Mesothelial cell of epicardium (in vitro differentiated cells): Measurements from ENCODE around the gene ADAMTS12. TPM values are rescaled to one million over a fixed set of nuclear protein-coding genes. Genes with fewer than 3 reads are reported as not detected.

Experiments used
- DNase-seq, 2 experiments: peaks; one replicate each; pipeline ENCODE4 v3.0.0; 2021; ENCODE audit warnings: low spot score in 2 of 2; ENCODE audit not compliant: unreplicated experiment in 2 of 2
- H3K27ac Mint-ChIP-seq: 2 replicates; pipeline ENCODE4 v1.8.0; 2021; ENCODE audit warnings: mixed read lengths
- H3K27me3 Mint-ChIP-seq: 2 replicates; pipeline ENCODE4 v1.8.0; 2021; ENCODE audit warnings: low read depth, mixed read lengths
- H3K36me3 Mint-ChIP-seq: 2 replicates; pipeline ENCODE4 v1.8.0; 2021; ENCODE audit warnings: mixed read lengths
- H3K4me1 Mint-ChIP-seq: 2 replicates; pipeline ENCODE4 v1.8.0; 2021; ENCODE audit warnings: mixed read lengths
- H3K4me3 Mint-ChIP-seq: 2 replicates; pipeline ENCODE4 v1.8.0; 2021; ENCODE audit warnings: mild to moderate bottlenecking, moderate library complexity, mixed read lengths
- H3K9me3 Mint-ChIP-seq: 2 replicates; pipeline ENCODE4 v1.8.0; 2021; ENCODE audit warnings: mixed read lengths
- CTCF ChIP-seq: fragments of 200-600 bp; sonication (generic); IDR thresholded peaks from one replicate; pipeline ENCODE4 v1.5.0; 2021; ENCODE audit warnings: antibody characterized with exemption; ENCODE audit not compliant: unreplicated experiment
- total RNA-seq: library from RNA; stranded (reverse); gene quantifications from 3 replicates; pipeline ENCODE4 v1.2.1, GENCODE V29; 2021

Gene ADAMTS12
- total RNA-seq, 1 donor from 2014 or later, result 14.0 TPM

GRCh38 chr5:33582417-33582816 lies 309.4 kb downstream of the ADAMTS12 start:
- no peak overlapping the region for H3K27ac Mint-ChIP-seq
- no peak overlapping the region for H3K4me3 Mint-ChIP-seq
- no peaks in the 10 kb centered on the region for H3K9me3 Mint-ChIP-seq
- TF ChIP-seq CTCF, result no peak
- H3K27me3 Mint-ChIP-seq, result no peaks in the 10 kb centered on the region
- no peak for DNase-seq
- H3K4me1 Mint-ChIP-seq, result no peaks in the 10 kb centered on the region
- no peaks in the 10 kb centered on the region for H3K36me3 Mint-ChIP-seq

GRCh38 chr5:33579789-33580188 lies 312.0 kb downstream of the ADAMTS12 start:
- H3K36me3 Mint-ChIP-seq, result no peaks in the 10 kb centered on the region
- H3K27ac Mint-ChIP-seq, result no peak overlapping the region
- H3K27me3 Mint-ChIP-seq, result no peaks in the 10 kb centered on the region

GRCh38 chr5:33579152-33579551 lies 312.6 kb downstream of the ADAMTS12 start:
- Mint-ChIP-seq H3K27me3 (no peaks in the 10 kb centered on the region), H3K36me3 (no peaks in the 10 kb centered on the region), H3K27ac (no peak overlapping the region), H3K4me3 (no peak overlapping the region), H3K4me1 (no peaks in the 10 kb centered on the region), H3K9me3 (no peaks in the 10 kb centered on the region)
- no peak for TF ChIP-seq CTCF
- no peak for DNase-seq

More at GRCh38 chr5:33579789-33580188, 312.0 kb downstream of the ADAMTS12 start:
- no peak for TF ChIP-seq CTCF
- no peak for DNase-seq
- H3K4me3 Mint-ChIP-seq, result no peak overlapping the region
- H3K9me3 Mint-ChIP-seq, result no peaks in the 10 kb centered on the region
- no peaks in the 10 kb centered on the region for H3K4me1 Mint-ChIP-seq

- no peaks in the 10 kb centered on the region for H3K9me3 Mint-ChIP-seq
- no peak for DNase-seq
- H3K36me3 Mint-ChIP-seq, result no peaks in the 10 kb centered on the region
- TF ChIP-seq CTCF, result no peak
- H3K27ac Mint-ChIP-seq, result no peak overlapping the region
- H3K4me3 Mint-ChIP-seq, result no peak overlapping the region
- H3K4me1 Mint-ChIP-seq, result no peaks in the 10 kb centered on the region
- no peaks in the 10 kb centered on the region for H3K27me3 Mint-ChIP-seq
Observed at GRCh38 chr5:33576726-33577590, 314.8 kb downstream of the ADAMTS12 start.

GRCh38 chr5:33565324-33565723 lies 326.5 kb downstream of the ADAMTS12 start:
- Mint-ChIP-seq H3K27me3 (no peaks in the 10 kb centered on the region), H3K9me3 (peaks cover 7% of the 10 kb centered on the region), H3K4me3 (no peak overlapping the region), H3K36me3 (no peaks in the 10 kb centered on the region), H3K4me1 (peaks cover 5% of the 10 kb centered on the region), H3K27ac (no peak overlapping the region)
- TF ChIP-seq CTCF, result no peak
- DNase-seq, result no peak
